HL-60/S4 (cell line): ENCODE results near the gene TTC34.
"Not testable (repeated sequence)": the region's sequence is repeated elsewhere in the genome, so short reads cannot be mapped to it uniquely, and the experiment has no call there.

Experiments
- in situ Hi-C: fragments of 300-500 bp; cut with MboI; formaldehyde crosslinking; loops from 2 replicates; pipeline ENCODE4 v1.14.3; 2022; ENCODE audit warnings: low sequenced_read_pairs

TTC34 gene

DNA sequence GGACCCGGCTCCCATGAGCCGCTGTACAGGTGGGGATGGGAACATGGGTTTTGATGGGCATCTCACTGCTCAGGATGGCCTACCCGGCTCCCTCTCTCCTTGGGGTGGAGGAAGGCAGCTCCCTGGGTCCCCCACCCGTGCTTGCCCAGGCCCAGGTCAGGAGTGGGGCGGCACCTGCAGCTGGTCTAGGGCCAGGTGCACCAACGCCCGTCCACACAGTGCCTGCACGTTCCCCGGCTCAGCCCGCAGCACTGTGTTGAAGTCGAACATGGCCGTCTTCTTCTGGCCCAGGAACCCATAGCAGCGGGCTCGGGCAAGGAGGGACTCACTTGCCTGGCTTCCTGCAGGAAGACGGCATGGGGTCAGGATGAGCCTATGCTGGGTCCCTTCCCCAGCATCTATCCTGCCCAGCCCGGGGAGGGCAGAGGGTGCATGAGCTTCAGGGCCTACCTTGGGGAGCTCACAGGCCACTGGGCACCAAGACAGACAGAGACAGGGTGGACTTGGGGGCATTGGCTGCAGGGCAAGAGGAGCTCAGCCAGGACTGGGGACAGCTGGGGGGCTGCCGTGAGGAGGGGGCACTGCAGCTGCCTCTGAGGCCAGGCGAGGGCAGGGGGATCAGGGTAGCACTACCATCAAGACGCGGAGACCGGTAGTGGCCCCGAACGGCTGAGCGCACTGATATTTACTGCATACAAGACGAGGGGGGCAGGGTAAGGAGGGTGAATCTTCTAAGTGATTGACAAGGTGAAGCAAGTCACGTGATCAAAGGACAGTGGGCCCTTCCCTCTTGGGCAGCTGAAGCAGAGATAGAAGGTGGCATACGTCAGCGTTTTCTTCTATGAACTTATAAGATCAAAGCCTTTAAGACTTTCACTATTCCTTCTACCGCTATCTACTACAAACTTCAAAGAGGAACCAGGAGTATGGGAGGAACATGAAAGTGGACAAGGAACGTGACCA is 17.8 kb downstream of the TTC34 start:
- in situ Hi-C loops = no loop called here

DNA sequence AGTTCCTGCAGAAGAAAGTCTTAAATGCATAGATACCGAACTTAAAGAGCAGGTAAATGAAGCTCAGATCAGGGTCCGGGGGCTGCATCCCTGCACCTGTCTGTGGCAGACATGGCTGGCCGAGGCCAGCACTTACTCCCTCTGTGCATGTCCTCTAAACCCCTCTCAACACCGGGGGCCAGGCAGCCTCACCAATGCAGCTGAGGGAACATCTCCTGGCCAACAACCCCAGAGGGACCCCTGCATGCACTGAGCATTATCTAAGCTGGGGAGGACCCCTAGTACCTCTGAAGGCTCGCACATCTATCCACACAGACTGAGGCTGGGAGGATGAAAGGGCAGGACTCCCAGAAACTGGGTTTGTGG is 18.4 kb downstream of the TTC34 start:
- in situ Hi-C loops = no loop called here

DNA sequence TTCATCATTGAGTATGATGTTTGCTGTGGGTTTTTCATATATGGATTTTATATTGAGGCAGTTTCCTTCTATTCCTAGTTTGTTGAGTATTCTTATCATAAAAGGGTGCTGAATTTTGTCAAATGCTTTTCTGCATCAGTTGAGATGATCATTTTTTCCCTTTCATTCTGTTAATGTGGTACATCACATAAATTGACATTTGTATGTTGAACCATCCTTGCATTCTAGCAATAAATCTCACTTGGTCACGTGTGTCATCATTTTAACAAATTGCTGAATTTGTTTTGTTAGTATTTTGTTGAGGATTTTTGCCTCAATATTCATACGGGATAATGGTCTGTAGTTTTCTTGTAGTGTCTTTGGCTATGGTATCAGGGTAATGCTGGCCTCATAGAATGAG is 19.9 kb downstream of the TTC34 start:
- in situ Hi-C loops = no loop called here

DNA sequence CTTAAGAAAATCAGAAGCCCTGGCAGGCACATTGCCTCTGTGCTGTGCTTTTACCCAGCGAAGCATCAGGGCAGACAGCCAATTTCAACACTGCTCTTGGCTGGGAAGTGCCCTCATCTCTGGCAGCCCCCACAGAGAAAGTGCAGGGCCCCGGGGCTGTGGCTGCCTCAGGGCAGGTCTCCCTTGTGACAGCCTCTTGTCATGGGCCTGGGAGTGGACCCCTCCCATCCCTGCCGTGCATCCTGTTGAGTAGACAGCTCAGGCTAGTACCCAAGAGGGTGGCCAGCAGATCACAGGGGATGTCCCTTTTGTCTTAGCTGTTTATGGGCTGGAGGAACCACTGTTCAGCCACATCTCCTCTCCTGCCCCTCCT is 23.3 kb downstream of the TTC34 start:
- in situ Hi-C loops = no loop called here

DNA sequence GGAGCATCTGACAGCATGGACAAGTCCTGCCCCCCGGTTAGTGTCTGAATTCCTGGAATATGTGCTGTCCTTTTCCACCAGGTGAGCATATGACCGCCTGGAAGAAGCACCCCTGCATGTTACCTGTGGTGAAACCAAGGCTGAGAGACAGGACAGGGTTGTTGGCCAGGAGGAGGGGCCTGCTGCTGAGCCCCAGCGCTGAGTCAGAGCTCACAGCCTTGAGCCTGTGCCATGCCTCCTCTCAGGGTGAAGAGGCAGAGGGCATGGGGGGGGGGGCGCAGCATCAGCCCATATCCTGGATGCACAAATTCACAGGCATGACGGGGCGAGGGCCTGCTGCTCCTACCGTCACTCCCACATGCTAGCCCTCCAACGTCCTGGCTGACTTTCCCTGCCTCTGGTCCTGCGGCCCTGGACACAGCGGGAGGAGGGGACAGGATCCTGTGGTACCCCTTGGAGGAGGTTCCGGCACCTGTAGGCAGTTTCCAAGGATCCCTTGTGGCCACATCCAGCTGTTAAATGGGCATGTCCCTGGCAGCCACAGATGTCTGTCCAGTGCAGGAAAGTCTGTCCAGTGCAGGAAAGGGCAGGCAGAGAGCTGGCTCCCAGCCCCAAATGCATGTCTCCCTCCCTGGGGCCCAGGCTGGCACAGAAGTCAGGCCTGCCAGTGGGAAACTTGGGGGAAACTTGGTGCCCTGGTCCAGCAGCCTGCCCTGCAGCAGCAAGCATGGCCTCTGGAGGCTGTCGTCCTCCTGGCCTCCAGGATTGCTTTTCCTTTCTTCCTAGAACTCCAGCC is 23.9 kb downstream of the TTC34 start:
- in situ Hi-C loops = no loop called here

DNA sequence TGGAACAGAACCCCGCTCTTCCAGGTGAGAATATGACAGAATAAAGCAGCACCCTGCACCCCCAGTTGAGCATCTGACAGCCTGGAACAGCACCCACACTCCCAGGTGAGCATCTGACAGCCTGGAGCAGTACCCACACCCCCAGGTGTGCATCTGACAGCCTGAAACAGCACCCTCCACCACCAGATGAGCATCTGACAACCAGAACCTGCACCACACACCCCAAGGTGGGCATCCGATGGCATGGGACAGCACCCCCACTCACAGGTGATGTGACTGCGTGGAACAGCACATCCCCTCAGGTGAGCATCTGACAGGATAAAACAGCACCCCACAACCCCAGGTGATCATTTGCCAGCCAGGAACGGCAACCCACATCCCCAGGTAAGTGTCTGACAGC is 26.2 kb downstream of the TTC34 start:
- in situ Hi-C loops = not testable (repeated sequence)

DNA sequence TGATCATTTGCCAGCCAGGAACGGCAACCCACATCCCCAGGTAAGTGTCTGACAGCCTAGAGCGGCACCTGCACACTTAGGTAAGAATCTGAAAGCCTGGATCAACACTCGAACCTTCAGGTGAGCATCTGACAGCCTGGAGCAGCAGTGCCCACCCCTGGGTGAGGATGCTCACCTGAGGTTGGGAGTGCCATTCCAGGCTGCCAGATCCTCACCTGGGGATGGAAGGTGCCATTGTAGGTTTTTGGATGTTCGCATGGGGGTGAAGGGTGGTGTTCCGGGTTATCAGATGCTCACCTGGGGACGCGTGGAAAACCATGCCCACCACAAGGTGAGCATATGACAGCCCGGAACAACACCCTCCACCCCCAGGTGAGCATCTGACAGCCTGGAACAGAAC is 33.4 kb downstream of the TTC34 start:
- in situ Hi-C loops = not testable (repeated sequence)

DNA sequence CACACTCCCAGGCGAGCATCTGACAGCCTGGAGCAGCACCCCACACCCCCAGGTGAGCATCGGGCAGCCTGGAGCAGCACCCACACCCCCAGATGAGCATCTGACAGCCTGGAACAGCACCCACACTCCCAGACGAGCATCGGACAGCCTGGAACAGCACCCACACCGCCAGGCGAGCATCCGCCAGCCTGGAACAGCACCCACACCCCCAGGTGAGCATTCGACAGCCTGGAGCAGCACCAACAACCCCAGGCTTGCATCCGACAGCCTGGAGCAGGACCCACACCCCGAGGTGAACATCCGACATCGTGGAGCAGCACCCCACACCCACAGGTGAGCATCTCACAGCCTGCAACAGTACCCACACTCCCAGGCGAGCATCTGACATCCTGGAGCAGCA is 42.1 kb downstream of the TTC34 start:
- in situ Hi-C loops = not testable (repeated sequence)

DNA sequence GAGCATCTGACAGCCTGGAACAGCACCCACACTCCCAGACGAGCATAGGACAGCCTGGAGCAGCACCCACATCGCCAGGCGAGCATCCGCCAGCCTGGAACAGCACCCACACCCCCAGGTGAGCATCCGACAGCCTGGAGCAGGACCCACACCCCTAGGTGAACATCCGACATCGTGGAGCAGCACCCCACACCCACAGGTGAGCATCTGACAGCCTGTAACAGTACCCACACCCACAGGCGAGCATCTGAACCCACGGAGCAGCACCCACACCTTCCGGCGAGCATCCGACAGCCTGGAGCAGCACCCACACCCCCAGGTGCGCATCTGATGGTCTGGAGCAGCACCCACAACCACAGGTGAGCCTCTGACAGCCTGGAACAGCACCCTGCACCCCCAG is 44.0 kb downstream of the TTC34 start:
- in situ Hi-C loops = not testable (repeated sequence)

DNA sequence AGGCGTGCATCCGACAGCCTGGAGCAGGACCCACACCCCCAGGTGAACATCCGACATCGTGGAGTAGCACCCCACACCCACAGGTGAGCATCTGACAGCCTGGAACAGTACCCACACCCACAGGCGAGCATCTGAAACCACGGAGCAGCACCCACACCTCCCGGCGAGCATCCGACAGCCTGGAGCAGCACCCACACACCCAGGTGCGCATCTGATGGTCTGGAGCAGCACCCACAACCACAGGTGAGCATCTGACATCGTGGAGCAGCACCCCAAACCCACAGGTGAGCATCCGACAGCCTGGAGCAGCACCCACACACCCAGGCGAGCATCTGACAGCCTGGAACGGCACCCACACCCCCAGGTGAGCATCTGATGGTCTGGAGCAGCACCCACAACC is 46.1 kb downstream of the TTC34 start:
- in situ Hi-C loops = not testable (repeated sequence)

DNA sequence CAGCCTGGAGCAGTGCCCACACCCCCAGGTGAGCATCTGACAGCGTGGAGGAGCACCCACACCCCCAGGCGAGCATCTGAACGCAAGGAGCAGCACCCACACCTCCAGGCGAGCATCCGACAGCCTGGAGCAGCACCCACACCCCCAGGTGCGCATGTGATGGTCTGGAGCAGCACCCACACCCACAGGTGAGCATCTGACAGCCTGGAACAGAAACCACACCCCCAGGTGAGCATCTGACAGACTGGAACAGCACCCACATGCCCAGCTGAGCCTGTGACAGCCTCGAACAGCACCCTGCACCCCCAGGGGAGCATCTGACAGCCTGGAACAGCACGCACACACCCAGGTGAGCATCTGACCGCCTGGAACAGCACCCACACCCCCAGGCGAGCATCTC is 46.9 kb downstream of the TTC34 start:
- in situ Hi-C loops = not testable (repeated sequence)

DNA sequence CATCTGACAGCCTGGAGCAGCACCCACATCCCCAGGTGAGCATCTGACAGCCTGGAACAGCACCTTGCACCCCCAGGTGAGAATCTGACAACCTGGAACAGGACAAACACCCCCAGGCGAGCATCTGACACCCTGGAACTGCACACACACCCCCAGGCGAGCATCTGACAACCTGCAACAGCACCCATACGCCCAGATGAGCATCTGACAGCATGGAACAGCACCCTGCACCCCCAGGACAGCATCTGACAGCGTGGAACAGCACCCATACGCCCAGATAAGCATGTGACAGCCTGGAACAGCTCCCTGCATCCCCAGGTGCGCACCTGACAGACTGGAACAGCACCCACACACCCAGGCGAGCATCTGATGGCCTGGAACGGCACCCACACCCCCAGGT is 49.0 kb downstream of the TTC34 start:
- in situ Hi-C loops = not testable (repeated sequence)

DNA sequence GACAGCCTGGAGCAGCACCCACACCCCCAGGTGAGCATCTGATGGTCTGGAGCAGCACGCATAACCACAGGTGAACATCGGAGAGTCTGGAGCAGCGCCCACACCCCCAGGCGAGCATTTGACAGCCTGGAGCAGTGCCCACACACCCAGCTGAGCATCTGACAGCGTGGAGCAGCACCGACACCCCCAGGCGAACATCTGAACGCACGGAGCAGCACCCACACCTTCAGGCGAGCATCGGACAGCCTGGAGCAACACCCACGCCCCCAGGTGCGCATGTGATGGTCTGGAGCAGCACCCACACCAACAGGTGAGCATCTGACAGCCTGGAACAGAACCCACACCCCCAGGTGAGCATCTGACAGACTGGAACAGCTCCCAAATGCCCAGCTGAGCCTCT is 49.6 kb downstream of the TTC34 start:
- in situ Hi-C loops = not testable (repeated sequence)

DNA sequence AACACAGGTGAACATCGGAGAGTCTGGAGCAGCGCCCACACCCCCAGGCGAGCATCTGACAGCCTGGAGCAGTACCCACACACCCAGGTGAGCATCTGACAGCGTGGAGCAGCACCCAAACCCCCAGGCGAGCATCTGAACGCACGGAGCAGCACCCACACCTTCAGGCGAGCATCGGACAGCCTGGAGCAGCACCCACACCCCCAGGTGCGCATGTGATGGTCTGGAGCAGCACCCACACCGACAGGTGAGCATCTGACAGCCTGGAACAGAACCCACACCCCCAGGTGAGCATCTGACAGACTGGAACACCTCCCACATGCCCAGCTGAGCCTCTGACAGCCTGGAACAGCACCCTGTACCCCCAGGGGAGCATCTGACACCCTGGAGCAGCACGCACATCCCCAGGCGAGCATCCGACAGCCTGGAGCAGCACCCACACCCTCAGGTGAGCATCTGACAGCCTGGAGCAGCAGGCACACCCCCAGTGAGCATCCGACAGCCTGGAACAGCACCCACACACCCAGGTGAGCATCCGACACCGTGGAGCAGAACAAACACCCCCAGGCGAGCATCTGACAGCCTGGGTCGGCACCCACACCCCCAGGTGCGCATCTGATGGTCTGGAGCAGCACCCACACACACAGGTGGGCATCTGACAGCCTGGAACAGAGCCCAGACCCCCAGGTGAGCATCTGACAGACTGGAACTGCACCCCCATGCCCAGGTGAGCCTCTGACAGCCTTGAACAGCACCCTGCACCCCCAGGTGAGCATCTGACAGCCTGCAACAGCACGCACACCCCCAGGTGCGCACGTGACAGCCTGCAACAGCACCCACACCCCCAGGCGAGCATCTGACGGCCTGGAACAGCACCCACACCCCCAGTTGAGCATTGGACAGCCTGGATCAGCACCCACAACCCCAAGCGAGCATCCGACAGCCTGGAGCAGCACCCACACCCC is 50.4 kb downstream of the TTC34 start:
- in situ Hi-C loops = not testable (repeated sequence)

DNA sequence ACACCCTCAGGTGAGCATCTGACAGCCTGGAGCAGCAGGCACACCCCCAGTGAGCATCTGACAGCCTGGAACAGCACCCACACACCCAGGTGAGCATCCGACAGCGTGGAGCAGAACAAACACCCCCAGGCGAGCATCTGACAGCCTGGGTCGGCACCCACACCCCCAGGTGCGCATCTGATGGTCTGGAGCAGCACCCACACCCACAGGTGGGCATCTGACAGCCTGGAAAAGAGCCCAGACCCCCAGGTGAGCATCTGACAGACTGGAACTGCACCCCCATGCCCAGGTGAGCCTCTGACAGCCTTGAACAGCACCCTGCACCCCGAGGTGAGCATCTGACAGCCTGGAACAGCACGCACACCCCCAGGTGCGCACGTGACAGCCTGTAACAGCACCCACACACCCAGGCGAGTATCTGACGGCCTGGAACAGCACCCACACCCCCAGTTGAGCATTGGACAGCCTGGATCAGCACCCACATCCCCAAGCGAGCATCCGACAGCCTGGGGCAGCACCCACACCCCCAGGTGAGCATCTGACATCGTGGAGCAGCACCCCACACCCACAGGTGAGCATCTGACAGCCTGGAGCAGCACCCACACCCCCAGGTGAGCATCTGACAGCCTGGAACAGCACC is 51.3 kb downstream of the TTC34 start:
- in situ Hi-C loops = not testable (repeated sequence)

DNA sequence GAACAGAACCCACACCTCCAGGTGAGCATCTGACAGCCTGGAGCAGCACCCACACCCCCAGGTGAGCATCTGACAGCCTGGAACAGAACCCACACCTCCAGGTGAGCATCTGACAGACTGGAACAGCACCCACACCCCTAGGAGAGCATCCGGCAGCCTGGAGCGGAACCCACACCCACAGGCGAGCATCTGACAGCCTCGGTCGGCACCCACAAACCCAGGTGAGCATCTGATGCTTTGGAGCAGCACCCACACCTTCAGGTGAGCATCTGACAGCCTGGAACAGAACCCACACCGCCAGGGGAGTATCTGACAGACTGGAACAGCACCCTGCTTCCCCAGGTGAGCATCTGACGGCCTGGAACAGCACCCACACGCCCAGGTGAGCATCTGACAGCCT is 52.9 kb downstream of the TTC34 start:
- in situ Hi-C loops = not testable (repeated sequence)

DNA sequence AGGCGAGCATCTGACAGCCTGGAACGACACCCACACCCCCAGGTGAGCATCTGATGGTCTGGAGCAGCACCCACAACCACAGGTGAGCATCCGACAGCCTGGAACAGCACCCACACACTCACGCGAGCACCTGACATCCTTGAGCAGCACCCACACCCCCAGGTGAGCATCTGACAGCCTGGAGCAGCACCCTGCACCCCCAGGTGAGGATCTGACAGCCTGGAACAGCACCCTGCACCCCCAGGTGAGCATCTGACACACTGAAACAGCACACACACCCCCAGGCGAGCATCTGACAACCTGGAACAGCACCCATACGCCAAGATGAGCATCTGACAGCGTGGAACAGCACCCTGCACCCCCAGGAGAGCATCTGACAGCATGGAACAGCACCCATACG is 106.7 kb downstream of the TTC34 start:
- in situ Hi-C loops = not testable (repeated sequence)

DNA sequence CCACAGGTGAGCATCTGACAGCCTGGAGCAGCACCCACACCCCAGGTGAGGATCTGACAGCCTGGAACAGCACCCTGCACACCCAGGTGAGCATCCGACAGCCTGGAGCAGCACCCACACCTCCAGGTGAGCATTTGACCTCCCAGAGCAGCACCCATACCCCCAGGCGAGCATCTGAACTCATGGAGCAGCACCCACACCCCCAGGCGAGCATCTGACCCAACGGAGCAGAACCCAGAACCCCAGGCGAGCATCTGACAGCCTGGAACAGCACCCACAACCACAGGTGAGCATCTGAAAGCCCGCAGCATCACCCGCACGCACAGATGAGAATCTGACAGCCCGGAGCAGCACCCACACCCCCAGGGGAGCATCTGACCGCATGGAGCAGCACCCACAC is 111.3 kb downstream of the TTC34 start:
- in situ Hi-C loops = not testable (repeated sequence)

DNA sequence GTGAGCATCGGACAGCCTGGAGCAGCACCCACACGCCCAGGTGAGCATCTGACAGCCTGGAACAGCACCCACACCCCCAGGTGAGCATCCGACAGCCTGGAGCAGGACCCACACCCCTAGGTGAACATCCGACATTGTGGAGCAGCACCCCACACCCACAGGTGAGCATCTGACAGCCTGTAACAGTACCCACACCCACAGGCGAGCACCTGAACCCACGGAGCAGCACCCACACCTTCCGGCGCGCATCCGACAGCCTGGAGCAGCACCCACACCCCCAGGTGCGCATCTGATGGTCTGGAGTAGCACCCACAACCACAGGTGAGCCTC is 113.2 kb downstream of the TTC34 start:
- in situ Hi-C loops = not testable (repeated sequence)

DNA sequence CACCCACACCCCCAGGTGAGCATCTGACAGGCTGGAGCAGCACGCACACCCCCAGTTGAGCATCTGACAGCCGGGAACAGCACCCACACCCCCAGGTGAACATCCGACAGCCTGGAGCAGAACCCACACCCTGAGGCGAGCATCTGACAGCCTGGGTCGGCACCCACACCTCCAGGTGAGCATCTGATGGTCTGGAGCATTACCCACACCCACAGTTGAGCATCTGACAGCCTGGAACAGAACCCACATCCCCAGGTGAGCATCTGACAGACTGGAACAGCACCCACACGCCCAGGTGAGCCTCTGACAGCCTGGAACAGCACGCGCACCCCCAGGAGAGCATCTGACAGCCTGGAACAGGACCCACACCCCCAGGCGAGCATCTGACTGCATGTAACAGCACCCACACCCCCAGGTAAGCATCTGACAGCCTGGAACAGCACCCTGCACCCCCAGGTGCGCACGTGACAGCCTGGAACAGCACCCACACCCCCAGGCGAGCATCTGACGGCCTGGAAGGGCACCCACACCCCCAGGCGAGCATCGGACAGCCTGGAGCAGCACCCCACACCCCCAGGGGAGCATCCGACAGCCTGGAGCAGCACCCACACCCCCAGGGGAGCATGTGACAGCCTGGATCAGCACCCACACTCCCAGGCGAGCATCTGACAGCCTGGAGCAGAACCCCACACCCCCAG is 113.7 kb downstream of the TTC34 start:
- in situ Hi-C loops = not testable (repeated sequence)
